Lower leg skin (tissue), 4 donors: Measurements from ENCODE around the gene EFCAB8. TPM values are rescaled to one million over a fixed set of nuclear protein-coding genes. Genes with fewer than 3 reads are reported as not detected.
"Not testable (repeated sequence)": the region's sequence is repeated elsewhere in the genome, so short reads cannot be mapped to it uniquely, and the experiment has no call there.

Source experiments
- DNase-seq, 2 donors: peaks; one replicate each; pipeline ENCODE4 v3.0.0-alpha.2; 2019; ENCODE audit warnings: low spot score in 2 of 2
- H3K4me3 ChIP-seq: fragments of 200-600 bp; sonication (generic); 2 replicates; pipeline ENCODE4 v1.5.1; 2017; ENCODE audit warnings: mild to moderate bottlenecking, low read depth; ENCODE audit not compliant: poor library complexity, severe bottlenecking
- POLR2A ChIP-seq, 2 donors: fragments of 450-650 bp; IDR thresholded peaks; one replicate each; pipeline ENCODE4 v1.6.1; 2016 to 2017; ENCODE audit warnings: antibody characterized with exemption in 2 of 2, mild to moderate bottlenecking in 1 of 2, moderate library complexity in 1 of 2
- WGBS, 2 donors: methylation state at CpG; one replicate each; pipeline ENCODE4 v1.1.5; 2018; 5-methylcytosine and 5-hydroxymethylcytosine counted together
- intact Hi-C: fragments of 100-400 bp; cut with DNase I; formaldehyde crosslinking; loops from one replicate; pipeline ENCODE4 v1.15.0; 2023; ENCODE audit warnings: low total_unique reads
- total RNA-seq, 4 donors: library from RNA; depleted of rRNA; stranded (reverse); fragments of >200 nt; gene quantifications; one replicate each; pipeline ENCODE4 v1.1.0, GENCODE V29; 2016
- TF ChIP-seq, protein P1 (sequence below), 3 donors: fragments of 450-650 bp; IDR thresholded peaks; one replicate each; pipeline ENCODE4 v1.5.1; 2016; ENCODE audit warnings: antibody characterized with exemption in 3 of 3, mild to moderate bottlenecking in 3 of 3, moderate library complexity in 2 of 3

Gene EFCAB8
- total RNA-seq, 4 donors from 2014 or later = not detected

DNA sequence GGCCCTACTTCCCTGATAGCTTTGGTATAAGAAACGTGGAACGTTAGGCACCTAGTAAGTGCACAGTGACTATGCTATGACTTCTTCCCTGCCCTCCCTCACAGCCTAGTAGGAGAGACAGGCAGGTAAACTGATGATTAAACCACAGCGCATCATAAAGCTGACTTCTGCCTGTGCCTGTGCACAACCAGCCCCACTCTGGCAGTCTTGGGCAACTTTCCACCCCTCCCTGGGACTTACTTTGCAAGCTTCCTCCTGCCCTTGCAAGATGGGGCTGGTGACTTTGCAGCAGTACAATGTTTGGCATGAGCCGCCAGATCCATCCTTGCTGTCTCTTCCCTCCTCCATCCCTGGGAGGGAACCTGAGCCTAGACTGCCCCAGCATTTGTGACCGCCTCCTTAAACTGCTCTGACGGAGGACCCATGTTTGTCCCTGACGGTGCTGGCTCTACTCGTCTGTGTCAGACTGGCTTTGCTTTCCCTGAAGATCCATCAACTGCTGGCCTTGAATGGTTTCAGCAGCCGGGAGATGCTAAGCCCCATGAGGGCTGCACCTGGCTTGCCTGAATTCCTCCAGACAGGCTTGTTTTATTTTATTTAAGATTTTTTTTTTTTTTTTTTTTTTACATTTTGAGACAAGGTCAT, 36.1 kb downstream of the EFCAB8 start:
- intact Hi-C loops = no loop called here
- no peak overlapping the region for H3K4me3 ChIP-seq
- DNase-seq = no peak
- TF ChIP-seq, protein P1, sequence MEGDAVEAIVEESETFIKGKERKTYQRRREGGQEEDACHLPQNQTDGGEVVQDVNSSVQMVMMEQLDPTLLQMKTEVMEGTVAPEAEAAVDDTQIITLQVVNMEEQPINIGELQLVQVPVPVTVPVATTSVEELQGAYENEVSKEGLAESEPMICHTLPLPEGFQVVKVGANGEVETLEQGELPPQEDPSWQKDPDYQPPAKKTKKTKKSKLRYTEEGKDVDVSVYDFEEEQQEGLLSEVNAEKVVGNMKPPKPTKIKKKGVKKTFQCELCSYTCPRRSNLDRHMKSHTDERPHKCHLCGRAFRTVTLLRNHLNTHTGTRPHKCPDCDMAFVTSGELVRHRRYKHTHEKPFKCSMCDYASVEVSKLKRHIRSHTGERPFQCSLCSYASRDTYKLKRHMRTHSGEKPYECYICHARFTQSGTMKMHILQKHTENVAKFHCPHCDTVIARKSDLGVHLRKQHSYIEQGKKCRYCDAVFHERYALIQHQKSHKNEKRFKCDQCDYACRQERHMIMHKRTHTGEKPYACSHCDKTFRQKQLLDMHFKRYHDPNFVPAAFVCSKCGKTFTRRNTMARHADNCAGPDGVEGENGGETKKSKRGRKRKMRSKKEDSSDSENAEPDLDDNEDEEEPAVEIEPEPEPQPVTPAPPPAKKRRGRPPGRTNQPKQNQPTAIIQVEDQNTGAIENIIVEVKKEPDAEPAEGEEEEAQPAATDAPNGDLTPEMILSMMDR (IDR thresholded peaks at IDR 0.05) = no peak
- TF ChIP-seq POLR2A (IDR thresholded peaks at IDR 0.05) = no peak
- 65 to 66% methylated on average over 9 of the region's 9 CpGs for WGBS, 2 donors

DNA sequence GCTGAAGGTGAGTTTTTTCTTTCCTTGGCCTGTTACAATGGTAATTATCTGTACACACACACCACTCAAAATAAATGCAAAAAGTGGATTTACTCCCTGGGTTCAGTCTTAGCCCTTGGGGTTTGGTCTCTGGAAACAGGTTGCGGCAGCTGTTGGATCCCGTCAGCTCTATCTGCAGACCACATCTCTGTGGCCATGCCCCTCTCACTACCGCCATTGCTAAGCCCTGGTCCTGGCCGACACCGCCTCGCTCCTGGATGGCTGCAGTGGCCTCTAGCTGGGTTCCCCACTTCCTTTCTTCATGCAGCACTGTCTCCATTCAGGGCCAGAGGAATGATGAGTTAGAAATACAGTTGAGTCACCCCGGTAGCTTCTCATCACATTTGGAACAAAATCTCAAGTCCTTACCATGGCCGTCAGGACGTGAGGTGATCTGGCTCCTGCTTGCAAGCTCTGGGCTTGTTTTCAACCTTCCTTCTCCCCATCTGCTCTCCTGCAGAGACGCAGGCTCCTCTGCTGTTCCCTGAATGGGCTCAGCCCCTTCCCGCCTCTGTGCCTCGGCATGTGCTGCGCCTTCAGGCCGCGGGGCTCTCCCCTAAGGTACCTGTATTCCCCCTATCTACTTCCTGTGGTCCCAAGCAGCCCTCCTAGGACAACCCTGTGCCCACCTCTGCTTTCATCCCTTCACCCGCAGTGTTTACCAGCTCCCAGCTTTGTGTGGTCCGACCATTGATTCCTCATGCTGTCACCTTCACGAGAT, 38.0 kb downstream of the EFCAB8 start:
- DNase-seq = no peak
- intact Hi-C loops = no loop called here
- TF ChIP-seq POLR2A (IDR thresholded peaks at IDR 0.05) = no peak
- TF ChIP-seq, protein P1 (IDR thresholded peaks at IDR 0.05) = no peak
- 80 to 88% methylated on average over 18 of the region's 18 CpGs for WGBS, 2 donors
- no peak overlapping the region for H3K4me3 ChIP-seq

- DNase-seq = no peak
- intact Hi-C loops = no loop called here
- no peak for TF ChIP-seq POLR2A (IDR thresholded peaks at IDR 0.05)
- TF ChIP-seq, protein P1 (IDR thresholded peaks at IDR 0.05) = no peak
- H3K4me3 ChIP-seq = no peak overlapping the region
- 22 to 33% methylated on average over 6 of the region's 6 CpGs for WGBS, 2 donors
Observed at GRCh38 chr20:32898729-32899128, 40.0 kb downstream of the EFCAB8 start.

DNA sequence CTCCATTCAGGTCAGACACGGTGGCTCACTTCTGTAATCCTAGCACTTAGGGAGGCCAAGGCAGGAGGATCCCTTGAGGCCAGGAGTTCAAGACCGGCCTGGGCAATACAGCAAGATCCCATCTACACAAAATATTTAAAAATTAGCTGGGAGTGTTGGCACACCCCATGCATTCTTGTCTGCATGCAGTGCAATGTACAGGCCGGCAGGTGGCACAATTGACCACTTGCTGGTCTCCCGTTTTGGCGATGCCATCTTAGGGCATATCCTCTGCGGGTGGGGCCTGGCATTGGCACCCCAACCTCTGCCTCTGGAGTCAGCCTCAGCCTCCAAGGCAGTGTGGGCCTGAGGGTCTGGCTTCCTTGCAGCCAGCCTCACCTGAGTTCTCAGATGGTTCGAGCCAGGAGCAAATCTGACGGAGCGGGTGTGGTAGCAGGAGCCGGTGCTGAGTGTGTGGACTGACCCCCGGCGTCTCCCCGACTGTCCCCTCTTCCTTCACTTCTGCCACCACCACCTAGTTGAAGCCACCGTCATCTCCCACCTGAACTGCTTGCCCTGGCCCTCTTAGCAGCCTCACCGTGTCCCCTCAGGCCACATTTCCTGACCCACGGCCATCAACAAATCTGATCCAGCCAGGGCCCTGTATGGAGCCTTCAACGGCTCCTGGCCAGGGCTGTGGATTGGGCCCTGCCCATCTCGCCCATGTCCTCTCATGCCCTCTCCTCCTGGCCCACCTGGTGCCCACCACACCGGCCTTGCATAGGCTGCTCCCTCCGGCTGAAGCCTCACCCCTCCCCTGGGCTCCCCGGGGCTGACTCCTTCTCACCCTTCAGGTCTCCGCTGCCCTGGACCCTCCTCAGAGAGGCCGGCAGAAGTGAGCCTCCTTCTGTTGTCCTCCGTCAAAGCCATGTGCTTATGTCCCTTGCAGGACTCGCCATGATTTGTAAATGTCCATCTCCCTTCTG, 44.0 kb downstream of the EFCAB8 start:
- DNase-seq = no peak
- intact Hi-C loops = loop anchor here (5.0 kb wide), 1 partner anchor 110 kb away; no protein-coding TSS in a partner anchor
- 71 to 73% methylated on average over 20 to 21 of the region's 25 CpGs for WGBS, 2 donors

DNA sequence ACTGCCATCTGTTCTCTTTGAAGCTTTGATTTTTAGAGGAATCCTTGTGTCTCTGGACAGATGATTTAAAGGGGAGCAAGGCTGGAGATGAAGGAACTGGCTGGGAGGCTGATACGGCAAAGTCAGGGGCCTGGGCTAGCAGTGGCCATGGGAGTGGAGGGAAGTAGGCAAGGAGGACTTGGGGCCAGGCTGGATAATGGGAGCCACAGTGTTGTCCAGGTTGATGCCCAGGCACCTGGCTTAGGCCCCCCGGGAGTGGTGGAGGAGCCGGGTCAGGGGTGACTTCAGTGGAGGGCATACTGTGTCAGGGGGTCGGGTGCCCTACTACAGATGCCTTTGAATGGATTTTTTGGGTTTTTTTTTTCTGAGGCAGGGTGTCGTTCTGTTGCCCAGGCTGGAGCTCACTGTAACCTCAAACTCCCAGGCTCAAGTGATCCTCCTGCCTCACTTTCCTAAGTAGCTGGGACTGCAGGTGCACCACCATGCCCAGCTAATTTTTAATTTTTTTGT, 45.0 kb downstream of the EFCAB8 start:
- WGBS, 2 donors = 90 to 98% methylated on average over 5 of the region's 5 CpGs

More for the DNA sequence above, 44.0 kb downstream of the EFCAB8 start:
- H3K4me3 ChIP-seq = no peak overlapping the region
- TF ChIP-seq POLR2A (IDR thresholded peaks at IDR 0.05) = no peak
- TF ChIP-seq, protein P1 (IDR thresholded peaks at IDR 0.05) = peak in 1 of 3 donors; percentile 57

GRCh38 chr20:32904678-32905077, 46.0 kb downstream of the EFCAB8 start:
- H3K4me3 ChIP-seq, DNase-seq: not testable (repeated sequence)
- intact Hi-C loops = loop anchor here (5.0 kb wide), 2 partner anchors 112 to 393 kb away; no protein-coding TSS in a partner anchor
- WGBS, 2 donors = 93 to 94% methylated on average over 7 of the region's 7 CpGs

More for the DNA sequence above, 45.0 kb downstream of the EFCAB8 start:
- TF ChIP-seq, protein P1 (IDR thresholded peaks at IDR 0.05) = no peak
- TF ChIP-seq POLR2A (IDR thresholded peaks at IDR 0.05) = no peak
- H3K4me3 ChIP-seq = no peak overlapping the region
- no peak for DNase-seq
- intact Hi-C loops = loop anchor here (5.0 kb wide), 1 partner anchor 111 kb away; no protein-coding TSS in a partner anchor
